Islet of Langerhans (tissue), 1 donor: ENCODE measurements around the gene APOBEC2.

Source experiments
- FAIRE-seq: peaks from one replicate; lab custom pipeline; 2011; peaks lifted over from hg19 to GRCh38; lab: Jason Lieb, UNC

APOBEC2 gene

DNA sequence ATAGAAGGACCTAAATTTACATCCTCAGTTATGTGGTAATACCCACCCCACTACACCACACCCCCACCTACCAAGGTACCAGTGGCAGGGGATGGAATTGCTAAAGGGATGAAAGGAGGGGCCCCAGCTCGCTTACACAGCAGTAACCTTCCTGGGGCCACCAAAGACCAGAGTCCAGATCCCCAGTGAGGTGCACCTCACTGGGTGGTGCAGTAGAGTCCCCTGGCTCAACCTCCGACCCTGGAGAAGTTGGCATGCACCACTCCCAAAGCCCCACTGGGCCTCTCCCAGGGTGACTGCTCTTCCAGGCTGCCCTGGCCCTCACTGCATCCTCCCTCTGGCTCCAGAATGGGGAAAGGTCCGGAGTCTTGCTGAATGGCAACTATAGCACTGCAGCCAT, 14.8 kb upstream of the APOBEC2 start:
- FAIRE-seq, result no peak

DNA sequence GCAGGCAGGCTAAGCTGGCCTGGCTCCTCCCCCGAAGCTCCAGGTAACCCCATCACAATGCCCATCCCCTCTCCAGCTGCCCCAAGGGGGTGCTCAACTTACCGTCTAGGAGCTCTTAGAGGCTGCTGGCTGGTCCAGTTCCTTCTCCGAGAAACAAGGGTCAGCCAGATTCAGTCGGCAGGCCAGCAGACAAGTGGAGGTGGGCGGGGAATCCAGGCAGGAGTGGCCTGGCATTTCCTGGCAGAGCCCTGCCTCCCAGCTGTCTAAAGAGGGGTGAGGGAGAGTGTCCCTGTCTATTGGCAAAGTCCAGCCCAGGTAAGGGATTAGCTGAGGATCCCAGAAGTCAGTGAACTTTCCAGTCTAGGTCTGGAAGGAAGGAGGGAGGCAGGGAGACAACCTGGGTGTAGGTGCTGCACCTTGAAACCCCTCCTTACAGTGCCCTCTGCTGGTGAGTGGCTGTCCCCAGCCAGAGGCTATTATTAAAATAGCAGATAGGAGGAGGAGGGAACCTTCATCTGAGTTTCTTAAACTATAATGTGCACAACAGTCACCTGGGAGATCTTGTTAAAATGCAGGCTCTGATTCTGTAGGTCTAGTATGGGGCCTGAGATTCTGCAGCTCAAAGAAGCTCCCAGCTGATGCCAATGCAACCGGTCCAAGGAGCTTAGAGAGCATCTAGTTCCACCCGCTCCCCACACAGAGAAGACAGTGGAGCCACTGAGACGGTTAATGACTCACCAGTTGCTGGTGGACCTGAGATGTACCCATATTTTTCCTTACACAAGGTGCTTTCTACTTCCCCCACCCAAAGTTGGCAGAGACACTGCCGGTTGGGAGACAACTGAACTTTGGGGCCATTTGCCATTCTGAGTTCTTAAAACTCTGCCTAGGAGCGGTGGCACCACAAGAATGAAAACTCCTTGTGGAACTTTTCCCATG, 13.7 kb upstream of the APOBEC2 start, which contains the start of gene UNC5CL:
Gene UNC5CL (minus strand): TSS at position 162 of the 939 bp plus-strand sequence. CDS start 4,147 bp downstream, outside the sequence.
- FAIRE-seq, result peak; percentile 66

DNA sequence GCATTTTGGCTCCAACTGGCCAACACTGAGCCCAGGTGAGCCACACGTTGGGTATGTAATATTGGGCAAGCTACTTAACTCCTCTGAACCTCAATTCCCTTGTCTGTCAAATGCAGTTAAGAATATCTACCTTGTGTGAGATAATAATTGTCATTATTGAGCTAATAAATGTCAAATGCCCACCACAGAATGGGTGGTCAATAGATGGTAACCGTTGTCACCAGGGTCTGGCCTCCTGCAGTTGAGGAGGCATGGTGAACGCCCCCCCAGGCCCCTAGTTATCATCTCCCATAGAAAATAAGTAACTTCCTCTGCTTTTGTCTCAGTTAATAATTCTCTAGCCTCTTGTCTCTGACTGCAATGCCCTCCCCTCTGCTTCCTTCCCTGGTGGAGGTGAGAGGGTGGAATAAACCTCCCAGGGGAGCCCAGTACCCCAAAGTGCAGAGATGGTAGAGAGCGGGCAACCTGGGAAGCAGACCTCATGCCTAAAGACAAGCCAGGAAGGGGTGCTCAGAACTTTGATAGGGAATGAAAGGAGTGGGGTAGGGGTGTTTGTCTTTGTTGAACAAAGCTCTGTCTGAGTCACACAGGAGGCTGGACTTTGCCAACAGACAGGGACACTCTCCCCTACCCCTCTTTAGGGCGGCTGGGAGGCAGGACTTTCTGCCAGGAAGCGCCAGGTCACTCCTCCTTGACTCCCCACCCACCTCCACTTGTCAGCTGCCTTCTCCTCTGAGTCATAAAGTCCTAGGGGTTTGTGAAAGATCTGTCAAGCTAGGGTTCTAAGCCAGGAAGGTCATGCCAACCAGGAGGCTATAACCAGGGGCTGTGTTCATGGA, 12.7 kb upstream of the APOBEC2 start:
- FAIRE-seq, result no peak

DNA sequence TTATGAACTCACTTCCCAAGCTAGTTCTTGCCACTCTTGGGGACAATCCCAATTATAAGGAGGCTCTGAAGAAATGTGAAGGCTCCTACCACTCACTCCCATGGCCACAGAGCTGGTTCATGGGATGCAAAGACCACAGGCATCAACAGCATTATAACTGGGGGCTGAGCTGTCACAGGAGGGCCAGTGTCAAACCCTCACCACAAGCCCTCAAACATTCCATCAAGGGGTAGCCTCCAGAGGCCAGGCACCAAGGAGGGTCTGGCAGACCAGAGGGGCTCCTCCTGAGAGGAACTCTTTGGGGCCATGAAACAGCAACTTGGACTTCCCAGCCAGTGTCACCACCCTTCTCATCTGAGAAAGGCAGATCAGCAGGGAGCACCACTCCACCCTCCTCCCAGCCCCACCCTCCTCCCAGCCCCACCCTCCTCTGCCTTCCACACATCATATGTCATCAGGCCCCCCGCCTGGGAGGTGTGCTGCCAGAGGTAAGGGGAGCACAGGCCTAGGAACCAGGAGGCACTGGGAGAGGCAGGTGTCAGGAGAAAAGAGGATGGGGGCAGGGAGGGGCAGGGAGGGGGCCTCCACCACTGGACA, 12.0 kb upstream of the APOBEC2 start:
- no peak for FAIRE-seq

DNA sequence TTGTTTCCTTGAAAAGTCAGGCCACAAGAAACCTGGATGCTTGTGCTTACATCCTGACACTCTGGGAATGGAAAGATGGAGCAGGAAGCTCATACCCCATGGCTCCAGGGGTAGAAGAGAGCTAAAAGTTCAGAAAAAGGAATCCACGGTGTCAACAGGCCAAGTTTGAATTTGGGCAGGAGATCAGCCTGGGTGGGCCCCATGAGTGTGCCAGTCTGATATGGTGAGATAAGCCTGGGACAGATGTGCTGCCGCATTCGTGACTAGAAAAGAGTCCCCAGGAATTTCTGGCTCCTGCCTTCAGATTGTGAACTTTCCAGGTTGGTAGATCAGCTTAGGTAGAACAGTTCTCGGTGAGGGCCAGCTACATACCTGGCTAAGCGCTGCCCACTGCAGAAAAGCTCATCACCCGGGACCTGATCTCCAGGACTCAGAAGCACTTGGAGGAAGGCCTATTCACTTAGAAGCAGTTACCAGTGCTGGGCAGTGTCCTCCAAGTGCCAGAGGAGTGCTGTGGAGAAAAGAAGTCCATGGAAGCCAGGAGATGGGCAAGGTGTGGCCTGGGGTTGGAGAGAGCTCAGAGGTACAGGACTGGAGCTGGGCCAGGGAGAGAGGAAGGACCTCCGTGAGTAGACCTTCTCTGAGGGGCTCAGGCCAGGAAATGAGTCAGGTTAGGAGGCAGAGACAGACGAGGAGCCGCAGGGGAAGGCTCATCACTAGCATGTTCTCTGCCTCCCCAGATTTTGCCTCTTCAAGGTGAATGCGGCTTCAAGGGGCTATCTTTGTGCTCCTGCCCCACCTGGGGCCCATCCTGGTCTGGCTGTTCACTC, 10.6 kb upstream of the APOBEC2 start, which contains the start of gene TSPO2:
Gene TSPO2 (plus strand): TSS at position 242 of the 830 bp plus-strand sequence. CDS start 519 bp downstream, at position 761.
- no peak for FAIRE-seq

DNA sequence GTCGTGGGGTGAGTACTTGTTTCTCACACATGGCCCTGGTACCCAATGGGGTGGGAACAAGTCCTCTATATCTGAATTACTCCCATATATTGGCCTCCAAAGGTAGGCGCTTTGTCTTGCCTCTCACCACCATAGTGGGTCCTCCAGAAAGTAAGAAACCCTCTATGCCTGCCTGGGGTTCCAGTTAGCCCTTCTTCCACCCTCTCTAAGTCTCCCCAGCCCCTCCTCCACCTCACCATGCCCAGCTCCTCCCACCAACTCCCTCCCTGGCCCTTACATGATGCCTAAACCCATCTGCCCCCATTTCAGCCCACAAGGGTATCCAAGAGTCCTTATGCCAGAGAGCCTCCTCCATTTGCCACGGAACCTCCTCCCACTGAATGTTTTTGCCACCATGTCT, 9.9 kb upstream of the APOBEC2 start:
- no peak for FAIRE-seq

DNA sequence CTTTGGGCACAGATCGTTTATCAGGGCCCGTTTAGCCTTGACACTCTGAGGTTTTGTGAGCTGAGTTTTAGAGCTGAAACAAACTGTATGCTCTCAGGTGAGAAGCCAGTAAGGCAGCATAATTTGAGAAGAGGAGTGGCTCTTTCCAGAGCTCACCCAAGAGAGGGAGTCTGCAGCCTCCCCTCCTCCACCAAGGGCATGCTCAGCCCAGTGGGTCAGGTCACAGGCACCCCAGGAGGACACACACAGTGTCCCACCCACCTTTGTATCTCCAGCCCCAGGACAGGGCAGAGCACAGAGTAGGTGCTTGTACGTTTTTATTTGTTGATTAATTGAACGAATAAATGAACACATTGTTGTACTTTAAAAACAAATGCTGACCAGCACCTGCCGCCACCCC, 7.3 kb upstream of the APOBEC2 start:
- FAIRE-seq, result no peak

DNA sequence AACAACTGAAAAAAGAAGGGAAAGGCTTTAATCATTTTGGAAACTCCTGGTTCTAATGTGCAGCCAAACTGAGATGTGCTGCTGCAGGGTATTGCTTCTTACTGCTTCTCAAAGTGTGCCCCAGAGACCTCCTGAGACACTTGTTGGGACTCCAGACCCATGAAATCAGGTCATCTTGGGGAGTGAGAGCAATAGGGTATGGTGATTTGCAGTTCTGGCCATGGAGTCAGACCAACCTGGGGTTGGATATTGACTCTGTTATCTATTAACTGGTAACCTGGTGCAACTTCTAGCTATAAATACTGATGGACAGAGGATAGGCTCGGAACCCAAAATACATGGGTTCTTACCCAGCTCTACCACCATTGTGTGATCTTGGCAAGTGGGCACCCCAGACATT, 6.9 kb upstream of the APOBEC2 start:
- no peak for FAIRE-seq

DNA sequence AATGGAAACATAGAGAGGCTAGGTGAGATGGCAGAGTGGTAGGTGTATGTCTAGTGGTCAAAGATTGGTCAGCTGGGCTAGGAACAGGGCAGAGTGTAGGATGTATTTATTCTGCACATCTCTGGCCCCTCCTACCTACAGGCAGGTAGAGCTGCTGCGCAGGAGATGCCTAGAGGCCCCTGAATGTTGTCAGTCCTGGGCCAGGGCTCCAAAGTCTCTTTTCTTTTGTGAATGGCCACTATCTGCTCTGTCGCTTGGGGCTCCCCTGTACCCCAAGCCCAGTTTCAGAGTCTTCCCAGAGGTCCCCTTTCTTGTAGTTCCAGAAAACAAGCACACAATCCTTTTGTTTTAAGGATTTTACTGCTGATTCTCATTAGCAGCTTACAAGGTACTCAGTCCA, 5.7 kb upstream of the APOBEC2 start:
- FAIRE-seq, result no peak

DNA sequence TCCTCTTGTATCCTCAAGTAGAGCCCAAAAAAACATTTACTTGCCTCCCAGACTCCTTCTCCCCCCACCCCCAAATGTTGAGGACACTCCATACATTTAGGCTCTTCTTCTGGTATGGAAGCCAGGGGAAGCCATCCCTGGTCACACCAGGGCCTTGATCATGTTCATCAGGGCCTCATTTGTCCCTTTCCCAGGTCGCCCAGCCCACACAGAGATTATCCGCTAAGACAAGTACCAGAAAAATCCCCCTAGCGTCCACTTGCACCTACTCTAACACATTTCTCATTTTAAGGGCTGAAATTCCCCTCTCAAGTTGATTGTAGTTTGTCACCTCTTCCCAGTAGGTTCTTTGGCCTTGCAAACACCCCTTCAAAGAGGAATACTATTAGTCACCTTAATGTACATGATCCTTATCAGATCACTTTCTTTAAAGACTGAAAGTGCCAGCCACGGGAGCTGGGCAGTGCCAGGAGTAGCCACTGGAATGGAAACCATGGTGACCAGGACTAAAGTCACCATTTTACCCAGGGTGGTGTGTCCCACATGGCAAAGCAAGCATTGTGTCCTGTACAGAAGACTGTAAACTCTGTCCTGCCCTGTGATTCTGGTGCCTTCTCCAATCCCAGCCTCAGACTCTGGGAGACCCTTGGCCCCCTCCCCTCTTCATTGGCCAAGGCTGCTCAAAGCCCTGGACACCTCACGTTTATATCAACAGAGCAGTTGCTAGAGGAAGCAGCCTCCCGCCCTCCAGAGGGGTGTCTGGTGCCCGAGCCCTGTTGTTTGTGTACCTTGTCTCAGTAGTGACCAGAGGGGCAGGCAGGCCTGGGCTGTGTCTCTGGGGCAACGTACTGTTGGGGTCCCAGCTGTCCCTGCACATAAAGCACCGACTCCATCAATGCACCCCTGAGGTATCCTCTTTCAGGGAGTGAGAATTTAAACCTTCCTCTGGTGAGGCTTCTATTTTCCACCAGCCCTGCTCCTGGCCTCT, 5.0 kb upstream of the APOBEC2 start:
- no peak for FAIRE-seq

DNA sequence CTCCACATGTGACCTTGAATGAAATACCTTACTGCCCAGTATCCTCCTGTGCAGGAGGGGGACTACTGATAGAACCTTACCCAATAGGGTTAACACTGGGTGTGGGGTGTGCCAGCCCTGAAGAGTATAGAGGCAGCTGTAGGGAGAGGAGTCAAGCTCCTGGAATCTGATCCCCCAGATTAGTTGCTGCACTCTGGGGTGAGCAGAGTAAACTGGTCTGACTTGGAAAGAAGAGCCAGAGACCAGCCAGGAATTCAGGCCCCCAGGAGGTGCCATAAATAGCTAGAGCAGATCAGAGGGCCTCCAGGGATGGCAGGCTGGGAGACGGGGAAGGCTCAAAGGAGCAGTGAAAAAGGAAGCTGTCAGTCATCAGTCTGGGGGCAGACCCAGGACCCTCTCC, 3.5 kb upstream of the APOBEC2 start:
- no peak for FAIRE-seq

DNA sequence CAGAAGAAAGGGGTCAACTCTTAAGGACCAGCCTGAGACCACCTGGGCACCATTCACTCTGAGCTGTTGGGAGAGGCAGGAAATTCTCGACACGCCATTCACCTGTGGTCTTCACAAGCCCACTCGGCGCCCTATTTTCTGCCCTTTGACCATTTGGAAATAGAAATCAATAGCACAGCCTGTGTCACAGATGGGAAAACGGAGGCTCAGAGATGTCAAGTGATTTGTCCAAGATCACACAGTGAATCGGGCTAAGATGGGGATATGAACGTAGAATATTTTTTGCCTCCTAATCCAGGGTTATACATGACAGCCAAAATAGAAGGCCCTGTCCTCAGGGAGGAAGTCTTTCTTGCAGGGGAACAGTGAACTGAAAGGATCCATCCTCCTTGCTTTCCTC, 3.0 kb upstream of the APOBEC2 start:
- FAIRE-seq, result no peak

DNA sequence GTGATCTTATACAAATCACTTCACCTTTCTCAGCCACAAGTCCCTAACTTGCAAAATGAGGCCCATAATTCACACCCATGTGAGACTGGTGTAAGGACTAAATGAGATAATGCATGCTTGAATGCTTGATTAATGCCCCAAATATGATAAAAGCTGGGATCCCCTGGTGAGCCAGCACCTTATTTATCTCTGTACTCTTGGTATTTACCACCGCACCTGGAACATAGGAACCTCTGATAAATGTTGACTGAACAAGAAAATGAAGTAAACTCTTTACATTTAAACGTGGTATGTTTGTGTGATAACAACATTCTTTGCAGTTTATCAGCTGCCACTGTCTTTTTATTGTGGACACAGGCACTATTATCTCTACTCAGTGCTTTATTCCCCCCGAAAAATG, 2.5 kb upstream of the APOBEC2 start:
- FAIRE-seq, result no peak

DNA sequence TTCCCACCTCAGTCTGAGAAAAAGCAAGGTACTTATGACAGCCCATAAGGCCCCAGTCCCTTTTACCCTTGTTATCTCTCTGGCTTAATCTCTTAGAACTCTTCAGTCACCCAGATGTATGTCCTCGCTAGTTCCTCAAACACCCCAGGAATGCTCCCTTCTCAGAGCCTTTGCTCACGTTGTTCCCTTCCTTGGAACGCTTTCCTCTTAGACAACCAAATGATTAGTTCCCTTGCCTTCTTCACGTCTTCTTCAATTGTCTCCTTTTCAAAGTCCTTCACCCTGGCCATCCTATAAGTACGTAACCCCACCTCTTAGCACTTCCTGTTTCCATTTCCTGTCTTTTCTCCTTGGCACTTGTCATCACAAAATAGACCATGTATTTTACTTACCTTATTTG, 1.1 kb upstream of the APOBEC2 start:
- no peak for FAIRE-seq

DNA sequence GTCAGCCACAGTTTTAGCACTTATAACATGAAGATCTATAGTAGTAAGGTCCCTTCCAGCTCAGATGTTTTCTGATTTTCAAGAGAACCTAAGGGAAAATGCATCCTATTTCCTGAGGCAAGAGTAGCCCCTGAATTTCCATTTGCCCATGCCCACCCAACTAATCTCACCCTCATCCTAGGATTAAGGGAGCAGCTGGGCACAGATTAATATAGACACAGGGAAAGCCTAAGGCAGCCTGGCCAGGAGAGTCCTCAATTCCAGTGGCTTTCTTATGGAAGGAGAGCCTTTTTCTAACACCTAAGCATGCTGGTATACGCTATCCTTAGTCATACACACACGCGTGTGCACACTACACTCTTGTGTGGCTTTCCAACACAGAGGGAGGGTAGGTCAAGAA, 1.5 kb downstream of the APOBEC2 start:
- FAIRE-seq, result no peak

DNA sequence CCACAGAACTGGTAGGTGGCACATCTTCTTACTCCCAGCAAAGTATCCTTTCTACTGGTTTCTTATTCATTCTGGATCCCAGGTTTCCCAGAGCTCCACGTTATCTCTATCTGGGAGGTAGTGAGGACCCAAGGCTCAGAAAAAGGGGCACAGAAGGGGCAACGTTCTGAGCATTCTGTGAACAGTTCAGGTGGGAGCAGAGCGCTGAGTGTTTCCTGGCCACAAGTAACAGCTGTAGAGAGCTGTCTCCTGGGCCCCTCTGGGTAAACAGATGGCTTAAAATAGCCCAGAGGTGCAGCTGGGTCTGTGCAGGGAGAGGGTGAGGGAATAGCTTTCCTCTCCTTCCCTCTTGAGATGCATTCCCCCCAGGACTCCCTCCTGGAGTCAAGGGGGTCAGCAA, 2.1 kb downstream of the APOBEC2 start:
- FAIRE-seq, result peak; percentile 33

DNA sequence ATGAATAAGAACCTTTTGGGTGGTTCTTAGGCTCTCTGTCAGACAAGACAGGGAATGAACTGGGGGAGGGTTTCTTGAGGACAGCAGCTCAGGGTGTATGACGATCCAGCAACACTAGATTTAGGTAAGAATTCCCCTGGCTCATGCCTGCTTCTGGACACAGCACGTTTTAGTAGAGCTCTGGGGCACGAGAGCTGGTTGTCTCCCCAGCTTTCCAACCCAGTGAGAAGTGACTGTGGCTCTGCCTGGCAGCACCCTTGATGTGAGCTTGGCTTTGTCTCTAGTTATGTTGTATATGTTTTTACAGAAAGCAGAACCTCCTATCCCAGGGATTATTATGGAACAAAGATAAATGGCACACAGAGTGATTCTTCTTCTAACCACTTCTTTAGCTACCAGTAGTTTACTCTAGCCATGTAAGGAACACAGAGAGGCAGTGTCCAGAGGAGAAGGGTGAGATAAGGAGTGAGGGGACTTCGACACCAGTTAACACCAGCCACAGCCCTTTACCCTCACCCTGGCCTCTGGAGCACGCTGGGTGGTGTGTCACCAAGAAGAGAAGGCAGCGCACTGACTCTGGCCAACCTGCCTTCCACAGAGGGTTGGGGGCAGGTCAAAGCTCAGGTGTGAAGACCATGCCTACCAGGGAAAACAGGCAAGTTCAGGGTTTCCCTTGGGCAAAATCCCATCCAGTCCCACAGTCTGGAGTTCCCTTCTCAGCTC, 3.9 kb downstream of the APOBEC2 start:
- FAIRE-seq, result no peak

DNA sequence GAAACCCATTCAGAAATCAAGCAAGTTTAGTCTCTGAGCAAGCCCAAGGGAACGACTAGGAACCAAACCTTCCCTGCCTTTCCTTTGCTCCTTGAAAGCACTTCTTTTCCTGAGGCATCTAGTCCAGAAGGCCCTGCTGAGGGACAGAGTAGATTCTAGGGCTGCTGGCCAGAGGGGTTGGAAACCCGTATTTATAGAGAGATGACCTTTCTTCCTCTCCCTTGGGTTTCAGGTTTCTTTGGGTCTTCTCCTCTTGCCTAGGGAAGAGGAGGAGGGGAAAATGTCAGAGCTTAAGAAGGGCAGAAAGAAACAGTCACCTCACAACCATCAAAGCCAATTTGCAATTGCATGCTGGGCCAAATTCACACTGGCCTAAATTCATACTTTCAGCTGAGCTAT, 5.8 kb downstream of the APOBEC2 start:
- FAIRE-seq, result no peak

DNA sequence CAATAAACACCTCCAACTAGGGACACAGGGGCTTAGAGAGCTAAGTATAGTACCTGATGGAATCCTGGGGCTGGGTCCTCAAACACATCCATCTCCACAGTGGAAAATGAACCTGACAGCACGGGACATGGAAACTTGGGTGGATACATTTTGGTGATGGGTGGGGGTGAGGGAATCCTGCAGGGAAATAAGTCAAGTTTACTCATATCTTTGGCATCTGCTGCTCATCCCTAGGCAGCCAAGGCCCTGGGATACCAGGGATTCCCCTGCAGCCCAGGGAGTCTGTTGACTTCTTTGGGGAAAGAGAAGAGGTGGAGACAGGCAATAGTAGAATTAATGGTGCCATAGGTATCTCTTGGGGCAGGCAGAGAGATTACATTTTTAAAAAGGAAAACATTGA, 6.6 kb downstream of the APOBEC2 start:
- no peak for FAIRE-seq

DNA sequence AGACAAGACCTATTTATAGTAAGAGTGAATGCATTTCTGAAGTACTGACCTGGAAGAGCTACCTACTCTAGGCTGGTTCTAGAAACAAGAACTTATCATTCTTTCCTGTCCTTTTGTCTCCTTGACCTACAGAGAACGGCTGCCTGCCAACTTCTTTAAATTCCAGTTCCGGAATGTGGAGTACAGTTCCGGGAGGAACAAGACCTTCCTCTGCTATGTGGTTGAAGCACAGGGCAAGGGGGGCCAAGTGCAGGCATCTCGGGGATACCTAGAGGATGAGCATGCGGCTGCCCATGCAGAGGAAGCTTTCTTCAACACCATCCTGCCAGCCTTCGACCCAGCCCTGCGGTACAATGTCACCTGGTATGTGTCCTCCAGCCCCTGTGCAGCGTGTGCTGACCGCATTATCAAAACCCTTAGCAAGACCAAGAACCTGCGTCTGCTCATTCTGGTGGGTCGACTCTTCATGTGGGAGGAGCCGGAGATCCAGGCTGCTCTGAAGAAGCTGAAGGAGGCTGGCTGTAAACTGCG, 8.3 kb downstream of the APOBEC2 start:
- no peak for FAIRE-seq
